HG02884 (cell line): Measurements from ENCODE around the gene AP3S2.
"Not testable (repeated sequence)": the region's sequence is repeated elsewhere in the genome, so short reads cannot be mapped to it uniquely, and the experiment has no call there.

ENCODE experiments used
- ATAC-seq: cut with Tn5 transposase; IDR thresholded peaks from one replicate; pipeline ENCODE4 v1.9.1; 2021; ENCODE audit warnings: mild to moderate bottlenecking, moderate library complexity; ENCODE audit not compliant: unreplicated experiment

AP3S2 gene

GRCh38 chr15:89903858-89904130, 10.0 kb upstream of the AP3S2 start:
- ATAC-seq: no peak

- ATAC-seq: no peak
These were observed 9.4 kb upstream of the AP3S2 start for GRCh38 chr15:89903015-89903857.

- no peak for ATAC-seq
These were observed 7.1 kb upstream of the AP3S2 start for GRCh38 chr15:89900849-89901248.

DNA sequence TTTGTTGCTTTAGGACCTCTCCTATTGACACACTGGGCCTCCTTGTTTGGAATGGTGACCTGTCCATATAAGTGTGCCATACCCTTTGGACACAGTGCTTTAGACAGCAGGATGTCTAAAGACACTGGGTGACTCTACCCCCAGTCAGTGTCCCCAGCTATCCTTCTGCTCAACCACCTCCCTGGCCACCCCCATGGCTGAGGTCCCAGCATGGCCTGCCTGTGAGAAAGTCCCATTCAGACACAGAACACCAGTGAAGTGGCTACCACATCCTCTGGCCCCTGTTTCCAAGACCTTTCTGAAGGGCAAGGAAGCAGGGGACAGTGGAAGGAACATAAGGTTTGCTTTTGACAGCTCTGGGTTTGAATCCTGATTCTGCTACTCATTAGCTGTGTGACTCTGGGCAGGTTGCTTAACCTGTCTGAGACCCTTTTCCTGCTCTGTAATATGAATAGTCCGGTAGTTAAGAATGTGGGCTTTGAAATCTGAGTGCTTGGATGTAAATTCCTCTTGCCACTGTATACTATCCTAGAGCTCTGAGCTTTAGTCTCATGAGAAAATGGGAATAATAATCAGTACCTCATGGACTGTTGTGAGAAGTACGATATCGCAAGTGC, 6.3 kb upstream of the AP3S2 start:
- ATAC-seq: no peak

- no peak for ATAC-seq
These were observed 5.6 kb upstream of the AP3S2 start for GRCh38 chr15:89899295-89899945.

GRCh38 chr15:89898614-89899294, 5.0 kb upstream of the AP3S2 start:
- ATAC-seq: peak; percentile 55

DNA sequence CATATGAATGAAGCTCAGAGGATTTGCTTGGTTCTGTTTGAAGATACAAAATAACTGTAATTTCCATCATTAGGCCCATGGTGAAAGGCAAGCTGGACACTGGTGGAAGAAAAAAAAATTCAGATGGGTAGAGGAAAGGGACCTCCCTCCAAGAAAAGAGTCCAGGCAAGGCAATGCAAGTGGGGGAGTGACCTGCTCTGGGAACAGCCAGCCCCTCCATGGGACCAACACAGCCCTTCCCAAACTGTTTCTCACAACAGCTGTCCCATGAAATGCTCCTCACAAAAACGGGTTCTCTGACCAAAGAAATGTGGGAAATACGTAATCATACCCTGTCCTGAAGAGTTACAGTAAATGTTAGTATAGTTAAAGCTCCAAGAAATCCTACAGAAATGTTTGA, 4.4 kb upstream of the AP3S2 start:
- ATAC-seq: no peak

GRCh38 chr15:89893027-89893426, 767 bp downstream of the AP3S2 start:
- no peak for ATAC-seq

- no peak for ATAC-seq
These were observed 5.5 kb downstream of the AP3S2 start for GRCh38 chr15:89888214-89888804.

DNA sequence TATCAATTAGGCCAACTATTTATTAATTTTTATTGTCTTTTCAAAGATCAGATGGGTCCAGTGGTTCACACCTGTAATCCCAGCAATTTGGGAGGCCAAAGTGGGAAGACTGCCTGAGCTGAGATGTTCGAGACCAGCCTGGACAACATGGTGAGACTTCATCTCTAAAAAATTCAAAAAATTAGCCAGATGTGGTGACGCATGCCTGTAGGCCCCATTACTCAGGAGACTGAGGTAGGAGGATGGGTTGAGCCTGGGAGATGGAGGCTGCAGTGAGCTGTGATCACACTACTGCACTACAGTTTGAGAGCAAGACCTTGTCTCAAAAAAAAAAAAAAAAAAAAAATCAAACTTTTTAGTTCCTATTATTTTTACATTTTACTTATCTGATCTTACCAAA, 8.2 kb downstream of the AP3S2 start:
- ATAC-seq: no peak

DNA sequence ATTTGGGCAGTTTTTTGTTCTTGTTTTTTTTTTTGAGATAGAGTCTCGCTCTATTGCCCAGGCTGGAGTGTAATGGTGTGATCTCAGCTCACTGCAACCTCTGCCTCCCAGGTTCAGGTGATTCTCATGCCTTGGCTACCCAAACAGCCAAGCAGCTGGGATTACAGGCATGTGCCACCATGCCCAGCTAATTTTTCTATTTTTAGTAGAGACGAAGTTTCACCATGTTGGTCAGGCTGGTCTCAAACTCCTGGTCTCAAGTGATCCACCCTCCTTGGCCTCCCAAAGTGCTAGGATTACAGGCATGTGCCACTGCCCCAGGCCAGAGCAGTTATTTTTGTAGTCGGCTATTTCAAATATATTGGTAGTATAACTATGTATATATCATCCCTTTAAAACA, 8.6 kb downstream of the AP3S2 start:
- not testable (repeated sequence) for ATAC-seq

DNA sequence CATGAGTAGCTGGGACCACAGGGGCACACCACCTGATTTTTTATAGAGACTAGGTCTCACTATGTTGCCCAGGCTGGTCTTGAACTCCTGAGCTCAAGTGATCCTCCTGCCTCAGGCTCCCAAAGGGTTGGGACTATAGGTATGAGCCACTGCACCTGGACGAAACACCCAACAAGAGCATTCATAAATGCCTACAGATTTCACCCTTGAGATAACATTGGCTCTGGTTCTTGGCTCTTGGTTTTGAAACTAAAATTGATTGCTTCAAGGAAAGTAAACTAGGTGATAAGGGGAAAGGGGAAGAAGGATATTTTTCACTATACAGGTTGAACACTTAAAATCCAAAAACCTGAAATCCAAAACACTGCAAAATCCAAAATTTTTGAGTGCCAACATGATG, 10.3 kb downstream of the AP3S2 start:
- no peak for ATAC-seq

- ATAC-seq: no peak
These were observed 13.1 kb downstream of the AP3S2 start for GRCh38 chr15:89880727-89881126.

- no peak for ATAC-seq
These were observed 15.5 kb downstream of the AP3S2 start for GRCh38 chr15:89878323-89878722.

DNA sequence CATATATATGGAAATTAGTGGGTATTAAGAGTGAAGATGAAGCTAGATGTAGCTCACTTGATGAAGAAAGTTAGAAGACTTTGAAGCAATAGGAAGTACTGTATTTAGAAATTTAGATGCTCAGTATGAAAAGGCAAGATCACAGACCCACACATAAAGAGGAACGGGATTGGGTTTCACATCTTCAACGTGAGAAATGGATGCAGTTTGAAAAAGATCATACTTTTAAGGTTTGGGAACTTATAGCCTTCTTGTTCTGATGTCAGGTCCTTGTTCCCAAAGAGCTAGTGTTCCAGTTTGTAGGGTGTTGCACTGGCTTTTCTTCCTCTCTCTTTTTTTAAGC, 16.7 kb downstream of the AP3S2 start:
- ATAC-seq: no peak

GRCh38 chr15:89876396-89877082, 17.3 kb downstream of the AP3S2 start:
- ATAC-seq: no peak

DNA sequence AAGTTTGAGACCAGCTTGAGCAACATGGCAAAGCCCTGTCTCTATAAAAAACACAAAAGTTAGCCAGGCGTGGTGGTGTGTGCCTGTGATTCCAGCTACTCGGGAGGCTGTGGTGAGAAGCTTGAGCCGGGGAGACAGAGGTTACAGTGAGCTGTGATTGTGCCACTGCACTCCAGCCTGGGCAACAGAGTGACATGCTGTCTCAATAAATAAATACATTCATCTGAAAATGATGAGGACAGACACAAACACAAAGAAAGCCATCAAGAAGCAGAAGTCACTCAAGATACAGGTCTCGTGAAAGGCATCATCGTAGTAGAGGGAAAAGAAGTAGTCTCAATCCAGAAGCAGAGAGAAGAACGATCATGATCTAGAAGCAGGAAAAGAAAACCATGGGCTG, 18.1 kb downstream of the AP3S2 start:
- ATAC-seq: no peak

DNA sequence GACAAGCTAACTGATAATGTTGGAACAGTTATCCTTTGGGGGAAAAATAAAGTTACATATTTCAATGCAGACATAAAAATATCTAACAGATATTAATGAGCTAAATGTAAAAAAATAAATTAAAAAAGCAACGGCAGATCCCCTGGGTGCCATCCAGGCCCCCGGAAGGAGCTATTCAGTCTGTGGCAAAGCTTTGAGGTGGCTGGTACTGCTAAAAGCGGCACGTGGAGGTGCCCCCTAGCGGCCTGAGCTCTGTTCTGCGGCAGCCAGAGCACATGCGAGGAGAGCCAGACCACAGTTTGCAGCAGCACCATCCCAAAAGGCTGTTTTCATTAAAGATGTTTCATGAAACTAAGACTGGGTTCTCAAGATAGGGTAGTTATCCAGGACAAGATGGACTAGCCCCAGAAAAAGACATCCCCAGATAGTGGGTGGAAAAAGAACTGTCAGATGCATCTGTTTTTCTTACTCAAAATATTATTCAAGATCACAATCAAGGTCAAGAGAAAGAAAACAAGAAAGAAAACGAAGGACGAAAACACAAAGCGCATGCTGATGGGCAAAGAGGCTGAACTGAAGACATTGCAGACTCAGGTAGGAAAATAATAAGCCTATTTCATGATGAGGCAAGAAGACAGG, 18.7 kb downstream of the AP3S2 start:
- ATAC-seq: peak; percentile 59

- no peak for ATAC-seq
These were observed 23.0 kb downstream of the AP3S2 start for GRCh38 chr15:89870688-89871288.

GRCh38 chr15:89870006-89870405, 23.8 kb downstream of the AP3S2 start:
- no peak for ATAC-seq
